Stimulated activated naive CD8-positive, alpha-beta T cell treated with anti-CD3 and anti-CD28 coated beads, Interleukin-15, amount 100 ng/mL, for 72 hours (primary cell): ENCODE measurements around the gene CA4.
"Not testable (repeated sequence)": the region's sequence is repeated elsewhere in the genome, so short reads cannot be mapped to it uniquely, and the experiment has no call there.

Source experiments
- ATAC-seq: fragments of 150-1000 bp; cut with Tn5 transposase; 2 replicates; pipeline ENCODE4 v1.10.0; 2021; ENCODE audit warnings: mild to moderate bottlenecking, moderate library complexity
- DNase-seq, 2 donors: peaks; one replicate each; pipeline ENCODE4 v3.0.0; 2021 to 2022
- H3K27ac Mint-ChIP-seq, 2 donors: one replicate each; pipeline ENCODE4 v1.8.0; 2022; ENCODE audit warnings: mild to moderate bottlenecking in 2 of 2, mixed read lengths in 2 of 2, moderate library complexity in 2 of 2
- H3K27me3 Mint-ChIP-seq: one replicate; pipeline ENCODE4 v1.8.0; 2022; ENCODE audit warnings: mixed read lengths
- H3K4me1 Mint-ChIP-seq: one replicate; pipeline ENCODE4 v1.8.0; 2022; ENCODE audit warnings: mild to moderate bottlenecking, mixed read lengths
- H3K4me3 Mint-ChIP-seq, 2 donors: one replicate each; pipeline ENCODE4 v1.8.0; 2022; ENCODE audit warnings: mild to moderate bottlenecking in 2 of 2, mixed read lengths in 2 of 2, moderate library complexity in 1 of 2
- H3K9me3 Mint-ChIP-seq, 2 donors: one replicate each; pipeline ENCODE4 v1.8.0; 2022; ENCODE audit warnings: mixed read lengths in 2 of 2

The CA4 gene

GRCh38 chr17:60171753-60172079 is 21.9 kb downstream of the CA4 start:
- ATAC-seq (no peak), DNase-seq (no peak)
- no peak overlapping the region for H3K4me3 Mint-ChIP-seq
- H3K4me1 Mint-ChIP-seq: peaks cover 39% of the 10 kb centered on the region
- H3K27ac Mint-ChIP-seq: no peak overlapping the region
- H3K27me3 Mint-ChIP-seq: no peaks in the 10 kb centered on the region
- no peaks in the 10 kb centered on the region for H3K9me3 Mint-ChIP-seq

- ATAC-seq (no peak), DNase-seq (no peak)
- Mint-ChIP-seq H3K9me3 (no peaks in the 10 kb centered on the region), H3K27ac (peak overlapping the region in 1 of 2 donors; percentile 39), H3K4me1 (peaks cover 31% of the 10 kb centered on the region), H3K4me3 (no peak overlapping the region), H3K27me3 (no peaks in the 10 kb centered on the region)
Measured at GRCh38 chr17:60173304-60173819, 23.6 kb downstream of the CA4 start.

- H3K27me3 Mint-ChIP-seq: no peaks in the 10 kb centered on the region
- ATAC-seq: no peak
- no peak overlapping the region for H3K4me3 Mint-ChIP-seq
- no peaks in the 10 kb centered on the region for H3K9me3 Mint-ChIP-seq
- no peak for DNase-seq
- no peak overlapping the region for H3K27ac Mint-ChIP-seq
- H3K4me1 Mint-ChIP-seq: peaks cover 25% of the 10 kb centered on the region
Measured at GRCh38 chr17:60174035-60174434, 24.3 kb downstream of the CA4 start.

GRCh38 chr17:60174767-60175166 is 25.0 kb downstream of the CA4 start:
- H3K27ac Mint-ChIP-seq, H3K27me3 Mint-ChIP-seq, H3K4me3 Mint-ChIP-seq, DNase-seq, H3K9me3 Mint-ChIP-seq: not testable (repeated sequence)
- H3K4me1 Mint-ChIP-seq: peaks cover 22% of the 10 kb centered on the region
- ATAC-seq: peak; percentile 43

GRCh38 chr17:60176763-60177162 is 27.0 kb downstream of the CA4 start:
- not testable (repeated sequence) for H3K27ac Mint-ChIP-seq, H3K4me1 Mint-ChIP-seq, H3K4me3 Mint-ChIP-seq, ATAC-seq, H3K9me3 Mint-ChIP-seq, DNase-seq, H3K27me3 Mint-ChIP-seq

- H3K9me3 Mint-ChIP-seq, ATAC-seq, H3K4me3 Mint-ChIP-seq, H3K4me1 Mint-ChIP-seq, H3K27ac Mint-ChIP-seq, H3K27me3 Mint-ChIP-seq, DNase-seq: not testable (repeated sequence)
Measured at GRCh38 chr17:60178180-60178579, 28.4 kb downstream of the CA4 start.

GRCh38 chr17:60180380-60180779 is 30.6 kb downstream of the CA4 start:
- H3K27me3 Mint-ChIP-seq, DNase-seq, H3K9me3 Mint-ChIP-seq, H3K4me3 Mint-ChIP-seq, H3K4me1 Mint-ChIP-seq, ATAC-seq, H3K27ac Mint-ChIP-seq: not testable (repeated sequence)

GRCh38 chr17:60186372-60186771 is 36.6 kb downstream of the CA4 start:
- H3K27ac Mint-ChIP-seq, DNase-seq, H3K4me3 Mint-ChIP-seq, H3K27me3 Mint-ChIP-seq, H3K9me3 Mint-ChIP-seq, ATAC-seq, H3K4me1 Mint-ChIP-seq: not testable (repeated sequence)

- not testable (repeated sequence) for H3K9me3 Mint-ChIP-seq, ATAC-seq, H3K4me3 Mint-ChIP-seq, DNase-seq, H3K4me1 Mint-ChIP-seq, H3K27me3 Mint-ChIP-seq
- H3K27ac Mint-ChIP-seq: peak overlapping the region in 1 of 2 donors; percentile 27
Measured at GRCh38 chr17:60186846-60187745, 37.3 kb downstream of the CA4 start.

- peak overlapping the region in 1 of 2 donors; percentile 57 for H3K27ac Mint-ChIP-seq
Measured at GRCh38 chr17:60188759-60189158, 39.0 kb downstream of the CA4 start.

GRCh38 chr17:60190032-60190431 is 40.3 kb downstream of the CA4 start:
- not testable (repeated sequence) for ATAC-seq, H3K4me3 Mint-ChIP-seq, H3K9me3 Mint-ChIP-seq, H3K4me1 Mint-ChIP-seq, H3K27me3 Mint-ChIP-seq, DNase-seq
- peak overlapping the region in 1 of 2 donors; percentile 52 for H3K27ac Mint-ChIP-seq

More at GRCh38 chr17:60188759-60189158, 39.0 kb downstream of the CA4 start:
- Mint-ChIP-seq H3K4me3 (no peak overlapping the region), H3K27me3 (no peaks in the 10 kb centered on the region), H3K9me3 (no peaks in the 10 kb centered on the region), H3K4me1 (no peaks in the 10 kb centered on the region)
- no peak for DNase-seq
- no peak for ATAC-seq

- not testable (repeated sequence) for H3K4me3 Mint-ChIP-seq, H3K9me3 Mint-ChIP-seq, ATAC-seq, DNase-seq, H3K27me3 Mint-ChIP-seq, H3K4me1 Mint-ChIP-seq, H3K27ac Mint-ChIP-seq
Measured at GRCh38 chr17:60193032-60193431, 43.3 kb downstream of the CA4 start.

- Mint-ChIP-seq H3K9me3 (no peaks in the 10 kb centered on the region), H3K4me3 (no peak overlapping the region), H3K27ac (no peak overlapping the region), H3K4me1 (no peaks in the 10 kb centered on the region), H3K27me3 (no peaks in the 10 kb centered on the region)
- DNase-seq (no peak), ATAC-seq (no peak)
Measured at GRCh38 chr17:60193482-60193881, 43.7 kb downstream of the CA4 start.

GRCh38 chr17:60194141-60194540 is 44.4 kb downstream of the CA4 start:
- not testable (repeated sequence) for DNase-seq, ATAC-seq, H3K27me3 Mint-ChIP-seq, H3K4me1 Mint-ChIP-seq, H3K9me3 Mint-ChIP-seq, H3K4me3 Mint-ChIP-seq
- H3K27ac Mint-ChIP-seq: peak overlapping the region in 1 of 2 donors; percentile 60

GRCh38 chr17:60198630-60199029 is 48.9 kb downstream of the CA4 start:
- not testable (repeated sequence) for H3K9me3 Mint-ChIP-seq, H3K4me3 Mint-ChIP-seq, ATAC-seq, H3K4me1 Mint-ChIP-seq, H3K27ac Mint-ChIP-seq, H3K27me3 Mint-ChIP-seq, DNase-seq

GRCh38 chr17:60205782-60206181 is 56.0 kb downstream of the CA4 start:
- not testable (repeated sequence) for H3K27me3 Mint-ChIP-seq, H3K9me3 Mint-ChIP-seq, DNase-seq, H3K4me3 Mint-ChIP-seq, H3K27ac Mint-ChIP-seq, ATAC-seq, H3K4me1 Mint-ChIP-seq
